WTC11 (cell line): ENCODE results near the gene HEPHL1. TPM values are rescaled to one million over a fixed set of nuclear protein-coding genes. Genes with fewer than 3 reads are reported as not detected.

Experiments used
- ATAC-seq: fragments of 200-7000 bp; cut with Tn5 transposase; 2 replicates; pipeline ENCODE4 v1.10.0; 2021; ENCODE audit warnings: mild to moderate bottlenecking, moderate library complexity
- CTCF ChIA-PET: fragments of 300-600 bp; sonication (Branson Sonifier 250); formaldehyde crosslinking; loops from one replicate; lab custom pipeline; 2021; ENCODE audit warnings: antibody characterized with exemption; lab: Charles Lee
- POLR2A ChIA-PET: fragments of 350-600 bp; sonication (Branson Sonifier 250); formaldehyde crosslinking; loops from one replicate; lab custom pipeline; 2021; ENCODE audit warnings: antibody characterized with exemption; lab: Charles Lee
- DNase-seq: peaks from one replicate; pipeline ENCODE4 v3.0.0; 2021; ENCODE audit warnings: low spot score
- H3K27ac Mint-ChIP-seq: 2 replicates; pipeline ENCODE4 v1.8.0; 2021; ENCODE audit warnings: mixed read lengths
- H3K27me3 Mint-ChIP-seq: 2 replicates; pipeline ENCODE4 v1.8.0; 2021; ENCODE audit warnings: low read depth, mild to moderate bottlenecking, moderate library complexity, mixed read lengths
- H3K36me3 Mint-ChIP-seq: 2 replicates; pipeline ENCODE4 v1.8.0; 2021; ENCODE audit warnings: mixed read lengths
- H3K4me1 Mint-ChIP-seq: 2 replicates; pipeline ENCODE4 v1.8.0; 2022; ENCODE audit warnings: mixed read lengths
- H3K4me3 Mint-ChIP-seq: 2 replicates; pipeline ENCODE4 v1.8.0; 2021; ENCODE audit warnings: mild to moderate bottlenecking, moderate library complexity, mixed read lengths
- H3K9me3 Mint-ChIP-seq: 2 replicates; pipeline ENCODE4 v1.8.0; 2021; ENCODE audit warnings: mixed read lengths
- ELF4 ChIP-seq: sonication (generic); formaldehyde crosslinking; IDR thresholded peaks from 2 replicates; pipeline ENCODE4 v1.8.1; 2022; ENCODE audit warnings: low read depth, mild to moderate bottlenecking, moderate library complexity, missing genetic modification reagents
- ESRRA ChIP-seq: sonication (generic); formaldehyde crosslinking; IDR thresholded peaks from 2 replicates; pipeline ENCODE4 v1.8.1; 2022; ENCODE audit warnings: mild to moderate bottlenecking, missing genetic modification reagents, borderline replicate concordance
- FOXK1 ChIP-seq: sonication (generic); formaldehyde crosslinking; IDR thresholded peaks from 2 replicates; pipeline ENCODE4 v1.8.0; 2022; ENCODE audit warnings: mild to moderate bottlenecking, moderate library complexity, missing genetic modification reagents
- FOXP1 ChIP-seq: sonication (generic); formaldehyde crosslinking; IDR thresholded peaks from 2 replicates; pipeline ENCODE4 v1.8.0; 2022; ENCODE audit warnings: missing genetic modification reagents, mild to moderate bottlenecking, moderate library complexity, borderline replicate concordance
- JAZF1 ChIP-seq: fragments of 250-450 bp; sonication (Bioruptor Pico); IDR thresholded peaks from 2 replicates; pipeline ENCODE4 v1.9.0; 2021; ENCODE audit warnings: moderate library complexity, mild to moderate bottlenecking, inconsistent platforms
- JUN ChIP-seq: sonication (generic); formaldehyde crosslinking; IDR thresholded peaks from 2 replicates; pipeline ENCODE4 v1.8.0; 2023; ENCODE audit warnings: mild to moderate bottlenecking, missing genetic modification reagents
- MXD4 ChIP-seq: fragments of 250-450 bp; sonication (Bioruptor Pico); IDR thresholded peaks from 2 replicates; pipeline ENCODE4 v1.8.0; 2021; ENCODE audit warnings: mild to moderate bottlenecking, moderate library complexity, borderline replicate concordance
- NFATC4 ChIP-seq: fragments of 250-450 bp; sonication (Bioruptor Pico); IDR thresholded peaks from 2 replicates; pipeline ENCODE4 v1.9.0; 2021; ENCODE audit warnings: mild to moderate bottlenecking
- SMAD4 ChIP-seq: sonication (generic); formaldehyde crosslinking; IDR thresholded peaks from 2 replicates; pipeline ENCODE4 v1.8.0; 2022; ENCODE audit warnings: mild to moderate bottlenecking, missing genetic modification reagents
- TEAD1 ChIP-seq: sonication (generic); formaldehyde crosslinking; IDR thresholded peaks from 2 replicates; pipeline ENCODE4 v1.8.0; 2022; ENCODE audit warnings: mild to moderate bottlenecking, missing genetic modification reagents
- ZNF317 ChIP-seq: sonication (generic); formaldehyde crosslinking; IDR thresholded peaks from 2 replicates; pipeline ENCODE4 v1.8.1; 2023; ENCODE audit warnings: low read depth, mild to moderate bottlenecking, moderate library complexity, missing genetic modification reagents, borderline replicate concordance
- ZNF396 ChIP-seq: fragments of 250-450 bp; sonication (Bioruptor Pico); IDR thresholded peaks from 2 replicates; pipeline ENCODE4 v1.8.0; 2021; ENCODE audit warnings: mild to moderate bottlenecking, moderate library complexity, borderline replicate concordance
- ZNF423 ChIP-seq: fragments of 250-450 bp; sonication (Bioruptor Pico); IDR thresholded peaks from 2 replicates; pipeline ENCODE4 v2.1.2; 2022; ENCODE audit warnings: mild to moderate bottlenecking, moderate library complexity
- ZNF671 ChIP-seq: fragments of 250-450 bp; sonication (Bioruptor Pico); IDR thresholded peaks from 2 replicates; pipeline ENCODE4 v1.8.0; 2021; ENCODE audit warnings: mild to moderate bottlenecking
- total RNA-seq: library from RNA; stranded (reverse); gene quantifications from 3 replicates; pipeline ENCODE4 v1.2.3, GENCODE V29; 2021
- TF ChIP-seq, protein P1 (sequence below): fragments of 250-450 bp; sonication (Bioruptor Pico); IDR thresholded peaks from 2 replicates; pipeline ENCODE4 v1.8.0; 2021; ENCODE audit warnings: mild to moderate bottlenecking
- TF ChIP-seq, protein P2 (sequence below): sonication (generic); formaldehyde crosslinking; IDR thresholded peaks from 2 replicates; pipeline ENCODE4 v1.8.0; 2023; ENCODE audit warnings: mild to moderate bottlenecking, missing genetic modification reagents
- TF ChIP-seq, protein P3 (sequence below): sonication (generic); formaldehyde crosslinking; IDR thresholded peaks from 2 replicates; pipeline ENCODE4 v1.8.1; 2023; ENCODE audit warnings: mild to moderate bottlenecking, missing genetic modification reagents, borderline replicate concordance
- TF ChIP-seq, protein P4 (sequence below): sonication (generic); formaldehyde crosslinking; IDR thresholded peaks from 2 replicates; pipeline ENCODE4 v1.8.1; 2023; ENCODE audit warnings: mild to moderate bottlenecking, missing genetic modification reagents, moderate library complexity
- TF ChIP-seq, protein P5 (sequence below): sonication (generic); formaldehyde crosslinking; IDR thresholded peaks from 2 replicates; pipeline ENCODE4 v1.8.0; 2022; ENCODE audit warnings: mild to moderate bottlenecking, missing genetic modification reagents
- TF ChIP-seq, protein P6 (sequence below): sonication (generic); formaldehyde crosslinking; IDR thresholded peaks from 2 replicates; pipeline ENCODE4 v1.8.1; 2022; ENCODE audit warnings: mild to moderate bottlenecking, missing genetic modification reagents, moderate library complexity, borderline replicate concordance

The HEPHL1 gene
- total RNA-seq, 1 experiment from 2014 or later = 0.13 TPM

DNA sequence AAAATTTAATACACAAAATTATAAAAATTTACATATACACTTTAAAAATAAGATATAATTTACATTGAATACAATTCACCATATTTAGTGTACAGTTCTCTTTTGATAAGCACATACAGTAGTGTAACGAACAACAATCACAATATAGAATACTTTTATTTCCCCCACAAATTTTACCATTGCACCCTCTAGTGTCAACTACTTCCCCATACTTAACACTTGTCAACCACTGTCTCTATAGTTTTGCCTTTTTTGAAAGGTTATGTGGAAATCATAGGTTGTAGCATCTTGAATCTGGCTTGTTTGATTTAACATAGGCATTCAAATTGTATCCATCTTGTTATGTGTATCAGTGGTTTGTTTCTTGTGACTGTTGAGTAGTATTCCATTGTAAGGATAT lies 86.2 kb downstream of the HEPHL1 start:
- no peaks in the 10 kb centered on the region for H3K27me3 Mint-ChIP-seq
- no peak for ATAC-seq
- H3K36me3 Mint-ChIP-seq = peaks cover 13% of the 10 kb centered on the region
- POLR2A ChIA-PET = no interaction called here
- peaks cover 16% of the 10 kb centered on the region for H3K4me1 Mint-ChIP-seq
- H3K4me3 Mint-ChIP-seq = no peak overlapping the region
- no peak for TF ChIP-seq FOXP1
- no peak for TF ChIP-seq ZNF317 (CRISPR knock-in tag)
- no peak for TF ChIP-seq MXD4 (CRISPR knock-in tag)
- TF ChIP-seq SMAD4 (CRISPR knock-in tag) = no peak
- TF ChIP-seq JUN (CRISPR knock-in tag) = no peak
- TF ChIP-seq, protein P1, sequence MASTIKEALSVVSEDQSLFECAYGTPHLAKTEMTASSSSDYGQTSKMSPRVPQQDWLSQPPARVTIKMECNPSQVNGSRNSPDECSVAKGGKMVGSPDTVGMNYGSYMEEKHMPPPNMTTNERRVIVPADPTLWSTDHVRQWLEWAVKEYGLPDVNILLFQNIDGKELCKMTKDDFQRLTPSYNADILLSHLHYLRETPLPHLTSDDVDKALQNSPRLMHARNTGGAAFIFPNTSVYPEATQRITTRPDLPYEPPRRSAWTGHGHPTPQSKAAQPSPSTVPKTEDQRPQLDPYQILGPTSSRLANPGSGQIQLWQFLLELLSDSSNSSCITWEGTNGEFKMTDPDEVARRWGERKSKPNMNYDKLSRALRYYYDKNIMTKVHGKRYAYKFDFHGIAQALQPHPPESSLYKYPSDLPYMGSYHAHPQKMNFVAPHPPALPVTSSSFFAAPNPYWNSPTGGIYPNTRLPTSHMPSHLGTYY = no peak
- TF ChIP-seq, all 79 proteins: peak for 0
- DNase-seq = no peak
- CTCF ChIA-PET = no interaction called here
- no peak overlapping the region for H3K27ac Mint-ChIP-seq
- H3K9me3 Mint-ChIP-seq = peaks cover 37% of the 10 kb centered on the region

DNA sequence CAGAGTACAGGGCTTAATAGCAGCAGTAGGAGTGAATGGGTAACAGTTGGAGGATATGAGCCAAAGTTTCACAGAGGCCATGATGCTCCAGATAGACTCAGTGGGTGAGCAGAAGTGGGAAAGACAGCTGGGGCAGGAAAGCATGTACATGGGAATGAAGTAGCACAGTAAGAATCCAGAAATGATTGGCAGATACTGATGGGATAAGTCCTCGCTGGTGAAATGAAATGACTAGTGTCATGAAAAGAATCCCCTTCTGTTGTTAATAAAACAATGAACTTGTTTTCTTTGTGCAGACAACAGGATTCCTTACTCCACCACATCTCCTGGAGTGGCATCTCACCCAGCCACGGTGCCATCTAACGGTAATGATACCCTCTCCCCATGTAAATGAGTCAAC lies 90.1 kb downstream of the HEPHL1 start:
- peaks cover 34% of the 10 kb centered on the region for H3K4me1 Mint-ChIP-seq
- ATAC-seq (no peak), DNase-seq (no peak)
- TF ChIP-seq JAZF1 (CRISPR knock-in tag) (no peak), ZNF423 (CRISPR knock-in tag) (no peak), ZNF396 (no peak)
- TF ChIP-seq, protein P1 = no peak
- TF ChIP-seq, protein P2, sequence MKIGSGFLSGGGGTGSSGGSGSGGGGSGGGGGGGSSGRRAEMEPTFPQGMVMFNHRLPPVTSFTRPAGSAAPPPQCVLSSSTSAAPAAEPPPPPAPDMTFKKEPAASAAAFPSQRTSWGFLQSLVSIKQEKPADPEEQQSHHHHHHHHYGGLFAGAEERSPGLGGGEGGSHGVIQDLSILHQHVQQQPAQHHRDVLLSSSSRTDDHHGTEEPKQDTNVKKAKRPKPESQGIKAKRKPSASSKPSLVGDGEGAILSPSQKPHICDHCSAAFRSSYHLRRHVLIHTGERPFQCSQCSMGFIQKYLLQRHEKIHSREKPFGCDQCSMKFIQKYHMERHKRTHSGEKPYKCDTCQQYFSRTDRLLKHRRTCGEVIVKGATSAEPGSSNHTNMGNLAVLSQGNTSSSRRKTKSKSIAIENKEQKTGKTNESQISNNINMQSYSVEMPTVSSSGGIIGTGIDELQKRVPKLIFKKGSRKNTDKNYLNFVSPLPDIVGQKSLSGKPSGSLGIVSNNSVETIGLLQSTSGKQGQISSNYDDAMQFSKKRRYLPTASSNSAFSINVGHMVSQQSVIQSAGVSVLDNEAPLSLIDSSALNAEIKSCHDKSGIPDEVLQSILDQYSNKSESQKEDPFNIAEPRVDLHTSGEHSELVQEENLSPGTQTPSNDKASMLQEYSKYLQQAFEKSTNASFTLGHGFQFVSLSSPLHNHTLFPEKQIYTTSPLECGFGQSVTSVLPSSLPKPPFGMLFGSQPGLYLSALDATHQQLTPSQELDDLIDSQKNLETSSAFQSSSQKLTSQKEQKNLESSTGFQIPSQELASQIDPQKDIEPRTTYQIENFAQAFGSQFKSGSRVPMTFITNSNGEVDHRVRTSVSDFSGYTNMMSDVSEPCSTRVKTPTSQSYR = no peak
- no peaks in the 10 kb centered on the region for H3K27me3 Mint-ChIP-seq
- H3K36me3 Mint-ChIP-seq = peaks cover 21% of the 10 kb centered on the region
- H3K4me3 Mint-ChIP-seq = no peak overlapping the region
- ChIA-PET POLR2A (no interaction called here), CTCF (no interaction called here)
- H3K9me3 Mint-ChIP-seq = peaks cover 34% of the 10 kb centered on the region
- H3K27ac Mint-ChIP-seq = no peak overlapping the region

DNA sequence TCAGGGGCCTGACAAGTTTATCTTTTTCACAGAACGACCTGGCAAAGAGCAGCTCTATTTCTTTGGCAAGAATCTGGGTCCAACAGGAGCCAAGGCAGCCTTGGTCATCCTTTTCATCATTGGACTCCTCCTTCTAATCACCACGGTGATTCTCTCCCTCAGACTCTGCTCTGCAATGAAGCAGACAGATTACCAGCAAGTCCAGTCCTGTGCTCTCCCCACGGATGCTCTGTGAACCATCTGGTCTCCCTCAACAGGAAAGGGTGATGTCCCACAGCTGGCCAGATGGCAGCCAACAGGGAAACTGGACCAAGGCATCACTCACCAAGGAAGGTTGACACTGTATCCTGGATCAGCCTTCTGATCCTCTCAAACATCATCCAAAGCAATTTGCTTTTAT lies 90.5 kb downstream of the HEPHL1 start:
- Mint-ChIP-seq H3K4me1 (peaks cover 32% of the 10 kb centered on the region), H3K9me3 (peaks cover 32% of the 10 kb centered on the region), H3K27me3 (no peaks in the 10 kb centered on the region), H3K36me3 (peaks cover 19% of the 10 kb centered on the region), H3K27ac (no peak overlapping the region), H3K4me3 (no peak overlapping the region)
- POLR2A ChIA-PET = no interaction called here
- CTCF ChIA-PET = no interaction called here
- no peak for DNase-seq
- no peak for ATAC-seq
- TF ChIP-seq ZNF423 (CRISPR knock-in tag) = no peak
- TF ChIP-seq TEAD1 (CRISPR knock-in tag) = no peak
- no peak for TF ChIP-seq NFATC4 (CRISPR knock-in tag)
- TF ChIP-seq ZNF396 = no peak
- no peak for TF ChIP-seq ESRRA
- TF ChIP-seq, protein P3, sequence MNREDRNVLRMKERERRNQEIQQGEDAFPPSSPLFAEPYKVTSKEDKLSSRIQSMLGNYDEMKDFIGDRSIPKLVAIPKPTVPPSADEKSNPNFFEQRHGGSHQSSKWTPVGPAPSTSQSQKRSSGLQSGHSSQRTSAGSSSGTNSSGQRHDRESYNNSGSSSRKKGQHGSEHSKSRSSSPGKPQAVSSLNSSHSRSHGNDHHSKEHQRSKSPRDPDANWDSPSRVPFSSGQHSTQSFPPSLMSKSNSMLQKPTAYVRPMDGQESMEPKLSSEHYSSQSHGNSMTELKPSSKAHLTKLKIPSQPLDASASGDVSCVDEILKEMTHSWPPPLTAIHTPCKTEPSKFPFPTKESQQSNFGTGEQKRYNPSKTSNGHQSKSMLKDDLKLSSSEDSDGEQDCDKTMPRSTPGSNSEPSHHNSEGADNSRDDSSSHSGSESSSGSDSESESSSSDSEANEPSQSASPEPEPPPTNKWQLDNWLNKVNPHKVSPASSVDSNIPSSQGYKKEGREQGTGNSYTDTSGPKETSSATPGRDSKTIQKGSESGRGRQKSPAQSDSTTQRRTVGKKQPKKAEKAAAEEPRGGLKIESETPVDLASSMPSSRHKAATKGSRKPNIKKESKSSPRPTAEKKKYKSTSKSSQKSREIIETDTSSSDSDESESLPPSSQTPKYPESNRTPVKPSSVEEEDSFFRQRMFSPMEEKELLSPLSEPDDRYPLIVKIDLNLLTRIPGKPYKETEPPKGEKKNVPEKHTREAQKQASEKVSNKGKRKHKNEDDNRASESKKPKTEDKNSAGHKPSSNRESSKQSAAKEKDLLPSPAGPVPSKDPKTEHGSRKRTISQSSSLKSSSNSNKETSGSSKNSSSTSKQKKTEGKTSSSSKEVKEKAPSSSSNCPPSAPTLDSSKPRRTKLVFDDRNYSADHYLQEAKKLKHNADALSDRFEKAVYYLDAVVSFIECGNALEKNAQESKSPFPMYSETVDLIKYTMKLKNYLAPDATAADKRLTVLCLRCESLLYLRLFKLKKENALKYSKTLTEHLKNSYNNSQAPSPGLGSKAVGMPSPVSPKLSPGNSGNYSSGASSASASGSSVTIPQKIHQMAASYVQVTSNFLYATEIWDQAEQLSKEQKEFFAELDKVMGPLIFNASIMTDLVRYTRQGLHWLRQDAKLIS = no peak
- no peak for TF ChIP-seq ELF4
- TF ChIP-seq, protein P4, sequence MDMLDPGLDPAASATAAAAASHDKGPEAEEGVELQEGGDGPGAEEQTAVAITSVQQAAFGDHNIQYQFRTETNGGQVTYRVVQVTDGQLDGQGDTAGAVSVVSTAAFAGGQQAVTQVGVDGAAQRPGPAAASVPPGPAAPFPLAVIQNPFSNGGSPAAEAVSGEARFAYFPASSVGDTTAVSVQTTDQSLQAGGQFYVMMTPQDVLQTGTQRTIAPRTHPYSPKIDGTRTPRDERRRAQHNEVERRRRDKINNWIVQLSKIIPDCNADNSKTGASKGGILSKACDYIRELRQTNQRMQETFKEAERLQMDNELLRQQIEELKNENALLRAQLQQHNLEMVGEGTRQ = no peak
- no peak for TF ChIP-seq FOXK1 (CRISPR knock-in tag)
- TF ChIP-seq ZNF671 (CRISPR knock-in tag) = no peak
- TF ChIP-seq, protein P5, sequence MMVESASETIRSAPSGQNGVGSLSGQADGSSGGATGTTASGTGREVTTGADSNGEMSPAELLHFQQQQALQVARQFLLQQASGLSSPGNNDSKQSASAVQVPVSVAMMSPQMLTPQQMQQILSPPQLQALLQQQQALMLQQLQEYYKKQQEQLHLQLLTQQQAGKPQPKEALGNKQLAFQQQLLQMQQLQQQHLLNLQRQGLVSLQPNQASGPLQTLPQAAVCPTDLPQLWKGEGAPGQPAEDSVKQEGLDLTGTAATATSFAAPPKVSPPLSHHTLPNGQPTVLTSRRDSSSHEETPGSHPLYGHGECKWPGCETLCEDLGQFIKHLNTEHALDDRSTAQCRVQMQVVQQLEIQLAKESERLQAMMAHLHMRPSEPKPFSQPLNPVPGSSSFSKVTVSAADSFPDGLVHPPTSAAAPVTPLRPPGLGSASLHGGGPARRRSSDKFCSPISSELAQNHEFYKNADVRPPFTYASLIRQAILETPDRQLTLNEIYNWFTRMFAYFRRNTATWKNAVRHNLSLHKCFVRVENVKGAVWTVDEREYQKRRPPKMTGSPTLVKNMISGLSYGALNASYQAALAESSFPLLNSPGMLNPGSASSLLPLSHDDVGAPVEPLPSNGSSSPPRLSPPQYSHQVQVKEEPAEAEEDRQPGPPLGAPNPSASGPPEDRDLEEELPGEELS (CRISPR knock-in tag) = no peak
- TF ChIP-seq, protein P6, sequence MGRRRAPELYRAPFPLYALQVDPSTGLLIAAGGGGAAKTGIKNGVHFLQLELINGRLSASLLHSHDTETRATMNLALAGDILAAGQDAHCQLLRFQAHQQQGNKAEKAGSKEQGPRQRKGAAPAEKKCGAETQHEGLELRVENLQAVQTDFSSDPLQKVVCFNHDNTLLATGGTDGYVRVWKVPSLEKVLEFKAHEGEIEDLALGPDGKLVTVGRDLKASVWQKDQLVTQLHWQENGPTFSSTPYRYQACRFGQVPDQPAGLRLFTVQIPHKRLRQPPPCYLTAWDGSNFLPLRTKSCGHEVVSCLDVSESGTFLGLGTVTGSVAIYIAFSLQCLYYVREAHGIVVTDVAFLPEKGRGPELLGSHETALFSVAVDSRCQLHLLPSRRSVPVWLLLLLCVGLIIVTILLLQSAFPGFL (CRISPR knock-in tag) = no peak
